ENCODE measurements around the gene TARS3. TPM values are rescaled to one million over a fixed set of nuclear protein-coding genes. Genes with fewer than 3 reads are reported as not detected.

Gene TARS3
- total and polyA plus RNA-seq, 2 donors (not counting 3 experiments of a cell fraction or from before 2014, with no cell fraction given): 0.91 to 8.2 TPM

GRCh38 chr15:101615414-101615985 lies 108.8 kb downstream of the TARS3 start:
- no peaks in the 10 kb centered on the region for H3K4me1 ChIP-seq (ENCODE audit: control insufficient read depth, extremely low read depth, insufficient read depth, low read length)
- no peaks in the 10 kb centered on the region for H4K20me1 ChIP-seq (replicated peaks; ENCODE audit: control insufficient read depth, extremely low read depth, insufficient read depth, low read length)
- no peaks in the 10 kb centered on the region for H3K27me3 ChIP-seq (ENCODE audit: control insufficient read depth in 2 of 2, insufficient read depth in 2 of 2, low read length in 2 of 2)
- no peak overlapping the region for H3K9ac ChIP-seq (replicated peaks; ENCODE audit: extremely low read depth, insufficient read depth, low read length)
- H3K36me3 ChIP-seq (ENCODE audit: control insufficient read depth in 2 of 2, extremely low read depth in 1 of 2, insufficient read depth in 2 of 2, low read length in 2 of 2): no peaks in the 10 kb centered on the region
- H3K9me3 ChIP-seq (replicated peaks; ENCODE audit: control insufficient read depth, insufficient read depth, low read length): no peaks in the 10 kb centered on the region
- H3K27ac ChIP-seq (ENCODE audit: insufficient read depth, low read depth, low read length): no peak overlapping the region
- H3K9me1 ChIP-seq (replicated peaks; ENCODE audit: control insufficient read depth, extremely low read depth, insufficient read depth, low read length): no peaks in the 10 kb centered on the region
- intact Hi-C loops (cut with micrococcal nuclease) (no loop called here), dilution Hi-C loops (cut with MboI; ENCODE audit: extremely low pct_ligation_motif_present, low sequenced_read_pairs) (no loop called here)
- FAIRE-seq (no peak), DNase-seq (ENCODE audit: low read depth, low spot score) (no peak)
- CTCF ChIA-PET: interaction anchor here (2.3 kb wide), 1 partner anchor 26 kb away, joined by 7 read pairs; no protein-coding TSS in a partner anchor
- POLR2A ChIA-PET: no interaction called here
- no peak overlapping the region for H2AFZ ChIP-seq (ENCODE audit: low read depth, low read length)
- no TSS peak for BruUV-seq (replicated peaks)
- TF ChIP-seq MAX (IDR thresholded peaks at IDR 0.05; ENCODE audit: insufficient read depth, insufficient read length) (no peak), JUN (IDR thresholded peaks at IDR 0.05; ENCODE audit: borderline replicate concordance, insufficient read depth, insufficient read length, low read depth) (no peak), EZH2 (IDR thresholded peaks at IDR 0.05; ENCODE audit: borderline replicate concordance, low read depth, low read length, severe bottlenecking) (no peak), CTCF (IDR thresholded peaks at IDR 0.05; ENCODE audit: extremely low read depth in 1 of 2, insufficient read depth in 1 of 2, low read depth in 1 of 2, low read length in 2 of 2) (no peak), GATA2 (IDR thresholded peaks at IDR 0.05; ENCODE audit: insufficient read depth, insufficient read length, low read depth, low read length) (no peak), POLR2AphosphoS5 (IDR thresholded peaks at IDR 0.05; ENCODE audit: insufficient read depth, low read depth, low read length) (no peak), FOS (IDR thresholded peaks at IDR 0.05; ENCODE audit: borderline replicate concordance, insufficient read depth, low read length) (no peak), POLR2A (IDR thresholded peaks at IDR 0.05; ENCODE audit: low read depth, low read length) (no peak), MYC (IDR thresholded peaks at IDR 0.05; ENCODE audit: low read depth, low read length) (no peak)
- no peak overlapping the region for H3K4me3 ChIP-seq (replicated peaks in 1 of 3; ENCODE audit: insufficient read depth in 1 of 3, low read depth in 1 of 3, low read length in 3 of 3)
- no peaks in the 10 kb centered on the region for H3K79me2 ChIP-seq (ENCODE audit: control insufficient read depth, insufficient read depth, low read length)
- H3K4me2 ChIP-seq (ENCODE audit: insufficient read depth, low read length): no peak overlapping the region
